HEK293 (cell line): ENCODE measurements around the gene KIF26B.

Experiments
- CTCF ChIA-PET: fragments of 350-600 bp; formaldehyde crosslinking; extraction: SDS; loops from one replicate; lab custom pipeline; 2021; ENCODE audit warnings: antibody characterized with exemption; lab: Yijun Ruan, JAX
- POLR2A ChIA-PET: fragments of 300-600 bp; formaldehyde crosslinking; extraction: SDS; loops from one replicate; lab custom pipeline; 2020; ENCODE audit warnings: antibody characterized with exemption, inconsistent platforms; lab: Yijun Ruan, JAX
- H3K27ac ChIP-seq: fragments of 200-500 bp; sonication (Bioruptor generic); 2 replicates; pipeline ENCODE4 v1.5.1; 2014; ENCODE audit warnings: low read depth, low read length, control low read depth, inconsistent platforms; ENCODE audit errors: extremely low read depth
- H3K36me3 ChIP-seq, 2 experiments: fragments of 200-500 bp in 1 of 2; sonication (Bioruptor generic) in 1 of 2; 1 replicate in 1 of 2; 2 replicates in 1 of 2; pipeline ENCODE4 v1.5.1; 2014 to 2017; ENCODE audit warnings: inconsistent platforms in 2 of 2, low read length in 2 of 2; ENCODE audit not compliant: control insufficient read depth in 2 of 2, insufficient read depth in 1 of 2
- H3K4me1 ChIP-seq: fragments of 200-500 bp; sonication (Bioruptor generic); 2 replicates; pipeline ENCODE4 v1.5.1; 2014; ENCODE audit warnings: mild to moderate bottlenecking, low read length, inconsistent platforms; ENCODE audit not compliant: control insufficient read depth, insufficient read depth
- H3K4me3 ChIP-seq: 2 replicates; pipeline ENCODE4 v1.5.1; 2011; ENCODE audit warnings: low read depth, mild to moderate bottlenecking, control low read depth, low read length, moderate library complexity
- H3K9me3 ChIP-seq: fragments of 200-500 bp; sonication (Bioruptor generic); 2 replicates; pipeline ENCODE4 v1.5.1; 2014; ENCODE audit warnings: low read depth, low read length, inconsistent platforms; ENCODE audit not compliant: control insufficient read depth, insufficient read depth
- GLI2 ChIP-seq: fragments of 450-650 bp; formaldehyde crosslinking; IDR thresholded peaks from 2 replicates; pipeline ENCODE4; 2017; ENCODE audit warnings: missing biosample characterization, missing genetic modification characterization, low read depth, borderline replicate concordance
- HOXC10 ChIP-seq: sonication (generic); formaldehyde crosslinking; IDR thresholded peaks from 2 replicates; pipeline ENCODE4 v1.8.1; 2023; ENCODE audit warnings: mild to moderate bottlenecking, missing genetic modification reagents
- KLF16 ChIP-seq: fragments of 450-650 bp; formaldehyde crosslinking; IDR thresholded peaks from 2 replicates; pipeline ENCODE4 v1.5.1; 2017; ENCODE audit warnings: missing biosample characterization, missing genetic modification characterization
- KLF7 ChIP-seq: fragments of 450-650 bp; formaldehyde crosslinking; IDR thresholded peaks from 2 replicates; pipeline ENCODE4 v1.5.1; 2016; ENCODE audit warnings: missing biosample characterization, missing genetic modification characterization, borderline replicate concordance
- OSR2 ChIP-seq: fragments of 450-650 bp; formaldehyde crosslinking; IDR thresholded peaks from 2 replicates; pipeline ENCODE4 v1.5.1; 2016; ENCODE audit warnings: missing biosample characterization, missing genetic modification characterization
- SALL2 ChIP-seq: fragments of 450-650 bp; formaldehyde crosslinking; IDR thresholded peaks from 2 replicates; pipeline ENCODE4 v1.5.0; 2017; ENCODE audit warnings: missing biosample characterization, mild to moderate bottlenecking, missing genetic modification characterization, borderline replicate concordance
- SETDB1 ChIP-seq: IDR thresholded peaks from one replicate; pipeline ENCODE4 v1.6.1; 2017; ENCODE audit warnings: mild to moderate bottlenecking, low read length, moderate library complexity, mixed read lengths; ENCODE audit not compliant: insufficient read length
- SP7 ChIP-seq: fragments of 450-650 bp; formaldehyde crosslinking; IDR thresholded peaks from 2 replicates; pipeline ENCODE4 v1.5.1; 2016; ENCODE audit warnings: missing biosample characterization, missing genetic modification characterization
- WT1 ChIP-seq: fragments of 450-650 bp; formaldehyde crosslinking; IDR thresholded peaks from 2 replicates; pipeline ENCODE4 v1.5.1; 2016; ENCODE audit warnings: missing biosample characterization, missing genetic modification characterization
- ZBTB1 ChIP-seq: fragments of 450-650 bp; formaldehyde crosslinking; IDR thresholded peaks from 2 replicates; pipeline ENCODE4 v1.5.1; 2016; ENCODE audit warnings: missing biosample characterization, missing genetic modification characterization
- ZNF184 ChIP-seq: fragments of 450-650 bp; IDR thresholded peaks from 2 replicates; pipeline ENCODE4 v1.5.1; 2018; ENCODE audit warnings: missing biosample characterization, mild to moderate bottlenecking, missing genetic modification characterization
- ZNF2 ChIP-seq: fragments of 450-650 bp; formaldehyde crosslinking; IDR thresholded peaks from 2 replicates; pipeline ENCODE4 v1.5.1; 2016; ENCODE audit warnings: missing biosample characterization, missing genetic modification characterization
- ZNF423 ChIP-seq: fragments of 450-650 bp; formaldehyde crosslinking; IDR thresholded peaks from 2 replicates; pipeline ENCODE4 v1.5.1; 2016; ENCODE audit warnings: missing biosample characterization, missing genetic modification characterization
- ZNF529 ChIP-seq: fragments of 450-650 bp; formaldehyde crosslinking; IDR thresholded peaks from 2 replicates; pipeline ENCODE4 v1.5.1; 2017; ENCODE audit warnings: missing genetic modification characterization, missing biosample characterization; ENCODE audit not compliant: insufficient replicate concordance
- ZNF555 ChIP-seq: fragments of 450-650 bp; formaldehyde crosslinking; conservative IDR thresholded peaks from 2 replicates; pipeline ENCODE4 v1.5.1; 2017; ENCODE audit warnings: missing biosample characterization, mild to moderate bottlenecking, missing genetic modification characterization, inconsistent platforms
- ZNF610 ChIP-seq: fragments of 450-650 bp; formaldehyde crosslinking; IDR thresholded peaks from 2 replicates; pipeline ENCODE4 v1.5.1; 2016; ENCODE audit warnings: missing biosample characterization, missing genetic modification characterization, borderline replicate concordance
- ZNF629 ChIP-seq: fragments of 450-650 bp; formaldehyde crosslinking; IDR thresholded peaks from 2 replicates; pipeline ENCODE4 v1.5.1; 2017; ENCODE audit warnings: missing biosample characterization, missing genetic modification characterization
- ZNF660 ChIP-seq: fragments of 450-650 bp; IDR thresholded peaks from 2 replicates; pipeline ENCODE4 v1.5.1; 2018; ENCODE audit warnings: missing biosample characterization, mild to moderate bottlenecking, missing genetic modification characterization
- ZNF707 ChIP-seq: fragments of 450-650 bp; formaldehyde crosslinking; IDR thresholded peaks from 2 replicates; pipeline ENCODE4 v1.5.1; 2016; ENCODE audit warnings: missing biosample characterization, missing genetic modification characterization
- ZNF791 ChIP-seq: fragments of 450-650 bp; formaldehyde crosslinking; IDR thresholded peaks from 2 replicates; pipeline ENCODE4 v1.5.1; 2016; ENCODE audit warnings: missing biosample characterization, missing genetic modification characterization
- TF ChIP-seq, protein P1 (sequence below): fragments of 450-650 bp; formaldehyde crosslinking; IDR thresholded peaks from 2 replicates; pipeline ENCODE4 v1.5.1; 2016; ENCODE audit warnings: missing biosample characterization, missing genetic modification characterization
- TF ChIP-seq, protein P2 (sequence below): fragments of 450-650 bp; formaldehyde crosslinking; IDR thresholded peaks from 2 replicates; pipeline ENCODE4 v1.5.1; 2016; ENCODE audit warnings: missing biosample characterization, missing genetic modification characterization
- TF ChIP-seq, protein P3 (sequence below): fragments of 450-650 bp; formaldehyde crosslinking; IDR thresholded peaks from 2 replicates; pipeline ENCODE4 v1.5.1; 2016; ENCODE audit warnings: missing biosample characterization, missing genetic modification characterization
- TF ChIP-seq, protein P4 (sequence below): fragments of 450-650 bp; formaldehyde crosslinking; IDR thresholded peaks from 2 replicates; pipeline ENCODE4 v1.5.1; 2016; ENCODE audit warnings: missing biosample characterization, missing genetic modification characterization, low read depth
- TF ChIP-seq, protein P5 (sequence below): fragments of 450-650 bp; formaldehyde crosslinking; IDR thresholded peaks from 2 replicates; pipeline ENCODE4 v1.5.1; 2016; ENCODE audit warnings: missing biosample characterization, missing genetic modification characterization
- TF ChIP-seq, protein P6 (sequence below): fragments of 450-650 bp; formaldehyde crosslinking; IDR thresholded peaks from 2 replicates; pipeline ENCODE4 v1.5.1; 2016; ENCODE audit warnings: missing biosample characterization, missing genetic modification characterization

The KIF26B gene

DNA sequence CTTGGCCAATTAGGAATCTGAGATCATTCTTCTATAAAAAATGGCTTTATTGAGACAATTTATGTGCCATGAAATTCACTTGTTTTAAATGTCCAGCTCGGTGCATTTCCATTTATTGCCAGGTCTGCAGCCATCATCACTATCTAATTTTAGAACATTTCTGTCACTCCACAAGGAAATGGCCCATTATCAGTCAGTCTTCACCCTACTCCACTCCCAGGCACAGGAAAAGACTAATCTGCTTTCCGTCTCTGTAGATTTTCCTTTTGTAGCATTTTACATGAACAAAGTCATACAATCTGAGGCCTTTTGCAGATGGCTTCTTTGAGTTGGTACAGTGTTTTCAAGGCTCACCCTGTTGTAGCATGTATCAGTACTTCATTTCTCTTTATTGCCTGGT, 27.2 kb downstream of the KIF26B start:
- CTCF ChIA-PET: interaction anchor here (0.5 kb wide), 1 partner anchor 123 kb away, joined by 4 read pairs; no protein-coding TSS in a partner anchor
- Histone ChIP-seq H3K36me3 (no peaks in the 10 kb centered on the region), H3K4me3 (no peak overlapping the region), H3K9me3 (no peaks in the 10 kb centered on the region), H3K4me1 (no peaks in the 10 kb centered on the region), H3K27ac (no peak overlapping the region)
- no peak for TF ChIP-seq ZNF791 (tag by site-specific recombination)
- no peak for TF ChIP-seq HOXC10 (CRISPR knock-in tag)
- no peak for TF ChIP-seq WT1 (tag by site-specific recombination)
- TF ChIP-seq ZNF555 (tag by site-specific recombination): no peak
- no peak for TF ChIP-seq ZNF629
- TF ChIP-seq, protein P1, sequence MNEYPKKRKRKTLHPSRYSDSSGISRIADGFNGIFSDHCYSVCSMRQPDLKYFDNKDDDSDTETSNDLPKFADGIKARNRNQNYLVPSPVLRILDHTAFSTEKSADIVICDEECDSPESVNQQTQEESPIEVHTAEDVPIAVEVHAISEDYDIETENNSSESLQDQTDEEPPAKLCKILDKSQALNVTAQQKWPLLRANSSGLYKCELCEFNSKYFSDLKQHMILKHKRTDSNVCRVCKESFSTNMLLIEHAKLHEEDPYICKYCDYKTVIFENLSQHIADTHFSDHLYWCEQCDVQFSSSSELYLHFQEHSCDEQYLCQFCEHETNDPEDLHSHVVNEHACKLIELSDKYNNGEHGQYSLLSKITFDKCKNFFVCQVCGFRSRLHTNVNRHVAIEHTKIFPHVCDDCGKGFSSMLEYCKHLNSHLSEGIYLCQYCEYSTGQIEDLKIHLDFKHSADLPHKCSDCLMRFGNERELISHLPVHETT: no peak
- no peak for TF ChIP-seq ZNF707 (tag by site-specific recombination)
- no peak for TF ChIP-seq OSR2
- TF ChIP-seq SP7 (tag by site-specific recombination): no peak
- TF ChIP-seq ZNF184 (tag by site-specific recombination): no peak
- POLR2A ChIA-PET: no interaction called here

DNA sequence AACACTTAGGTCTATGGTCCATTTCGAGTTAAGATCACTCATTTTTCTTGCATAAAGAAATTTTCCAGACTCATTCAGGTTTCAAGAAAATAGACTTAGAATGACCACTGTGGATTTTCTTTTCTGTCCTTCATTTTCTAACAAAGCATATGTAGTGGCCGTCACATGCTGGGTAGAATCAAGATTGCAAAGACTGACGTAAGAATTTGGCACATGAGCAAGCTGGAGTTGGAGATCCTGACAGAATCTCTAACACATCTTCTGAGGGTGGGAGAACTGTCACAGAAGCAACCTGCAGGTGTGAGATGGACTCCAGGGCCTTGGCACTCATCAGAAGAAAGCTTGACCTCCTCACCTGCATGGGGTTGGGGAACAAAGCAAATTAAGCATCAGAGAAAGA, 28.6 kb downstream of the KIF26B start:
- Histone ChIP-seq H3K4me3 (no peak overlapping the region), H3K36me3 (no peaks in the 10 kb centered on the region), H3K27ac (no peak overlapping the region), H3K9me3 (no peaks in the 10 kb centered on the region), H3K4me1 (no peaks in the 10 kb centered on the region)
- POLR2A ChIA-PET: no interaction called here
- CTCF ChIA-PET: no interaction called here
- TF ChIP-seq, protein P2, sequence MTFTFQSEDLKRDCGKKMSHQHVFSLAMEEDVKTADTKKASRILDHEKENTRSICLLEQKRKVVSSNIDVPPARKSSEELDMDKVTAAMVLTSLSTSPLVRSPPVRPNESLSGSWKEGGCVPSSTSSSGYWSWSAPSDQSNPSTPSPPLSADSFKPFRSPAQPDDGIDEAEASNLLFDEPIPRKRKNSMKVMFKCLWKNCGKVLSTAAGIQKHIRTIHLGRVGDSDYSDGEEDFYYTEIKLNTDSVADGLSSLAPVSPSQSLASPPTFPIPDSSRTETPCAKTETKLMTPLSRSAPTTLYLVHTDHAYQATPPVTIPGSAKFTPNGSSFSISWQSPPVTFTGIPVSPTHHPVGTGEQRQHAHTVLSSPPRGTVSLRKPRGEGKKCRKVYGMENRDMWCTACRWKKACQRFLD (tag by site-specific recombination): no peak
- TF ChIP-seq, protein P3, sequence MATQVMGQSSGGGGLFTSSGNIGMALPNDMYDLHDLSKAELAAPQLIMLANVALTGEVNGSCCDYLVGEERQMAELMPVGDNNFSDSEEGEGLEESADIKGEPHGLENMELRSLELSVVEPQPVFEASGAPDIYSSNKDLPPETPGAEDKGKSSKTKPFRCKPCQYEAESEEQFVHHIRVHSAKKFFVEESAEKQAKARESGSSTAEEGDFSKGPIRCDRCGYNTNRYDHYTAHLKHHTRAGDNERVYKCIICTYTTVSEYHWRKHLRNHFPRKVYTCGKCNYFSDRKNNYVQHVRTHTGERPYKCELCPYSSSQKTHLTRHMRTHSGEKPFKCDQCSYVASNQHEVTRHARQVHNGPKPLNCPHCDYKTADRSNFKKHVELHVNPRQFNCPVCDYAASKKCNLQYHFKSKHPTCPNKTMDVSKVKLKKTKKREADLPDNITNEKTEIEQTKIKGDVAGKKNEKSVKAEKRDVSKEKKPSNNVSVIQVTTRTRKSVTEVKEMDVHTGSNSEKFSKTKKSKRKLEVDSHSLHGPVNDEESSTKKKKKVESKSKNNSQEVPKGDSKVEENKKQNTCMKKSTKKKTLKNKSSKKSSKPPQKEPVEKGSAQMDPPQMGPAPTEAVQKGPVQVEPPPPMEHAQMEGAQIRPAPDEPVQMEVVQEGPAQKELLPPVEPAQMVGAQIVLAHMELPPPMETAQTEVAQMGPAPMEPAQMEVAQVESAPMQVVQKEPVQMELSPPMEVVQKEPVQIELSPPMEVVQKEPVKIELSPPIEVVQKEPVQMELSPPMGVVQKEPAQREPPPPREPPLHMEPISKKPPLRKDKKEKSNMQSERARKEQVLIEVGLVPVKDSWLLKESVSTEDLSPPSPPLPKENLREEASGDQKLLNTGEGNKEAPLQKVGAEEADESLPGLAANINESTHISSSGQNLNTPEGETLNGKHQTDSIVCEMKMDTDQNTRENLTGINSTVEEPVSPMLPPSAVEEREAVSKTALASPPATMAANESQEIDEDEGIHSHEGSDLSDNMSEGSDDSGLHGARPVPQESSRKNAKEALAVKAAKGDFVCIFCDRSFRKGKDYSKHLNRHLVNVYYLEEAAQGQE: no peak
- TF ChIP-seq ZNF529 (tag by site-specific recombination) (no peak), ZNF423 (no peak), SALL2 (tag by site-specific recombination) (no peak), ZBTB1 (tag by site-specific recombination) (no peak), ZNF610 (tag by site-specific recombination) (no peak), KLF16 (no peak), ZNF660 (tag by site-specific recombination) (no peak), KLF7 (tag by site-specific recombination) (no peak), GLI2 (no peak), SETDB1 (no peak), ZNF2 (tag by site-specific recombination) (no peak)
- TF ChIP-seq, protein P4, sequence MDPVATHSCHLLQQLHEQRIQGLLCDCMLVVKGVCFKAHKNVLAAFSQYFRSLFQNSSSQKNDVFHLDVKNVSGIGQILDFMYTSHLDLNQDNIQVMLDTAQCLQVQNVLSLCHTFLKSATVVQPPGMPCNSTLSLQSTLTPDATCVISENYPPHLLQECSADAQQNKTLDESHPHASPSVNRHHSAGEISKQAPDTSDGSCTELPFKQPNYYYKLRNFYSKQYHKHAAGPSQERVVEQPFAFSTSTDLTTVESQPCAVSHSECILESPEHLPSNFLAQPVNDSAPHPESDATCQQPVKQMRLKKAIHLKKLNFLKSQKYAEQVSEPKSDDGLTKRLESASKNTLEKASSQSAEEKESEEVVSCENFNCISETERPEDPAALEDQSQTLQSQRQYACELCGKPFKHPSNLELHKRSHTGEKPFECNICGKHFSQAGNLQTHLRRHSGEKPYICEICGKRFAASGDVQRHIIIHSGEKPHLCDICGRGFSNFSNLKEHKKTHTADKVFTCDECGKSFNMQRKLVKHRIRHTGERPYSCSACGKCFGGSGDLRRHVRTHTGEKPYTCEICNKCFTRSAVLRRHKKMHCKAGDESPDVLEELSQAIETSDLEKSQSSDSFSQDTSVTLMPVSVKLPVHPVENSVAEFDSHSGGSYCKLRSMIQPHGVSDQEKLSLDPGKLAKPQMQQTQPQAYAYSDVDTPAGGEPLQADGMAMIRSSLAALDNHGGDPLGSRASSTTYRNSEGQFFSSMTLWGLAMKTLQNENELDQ (tag by site-specific recombination): no peak
- TF ChIP-seq, protein P5, sequence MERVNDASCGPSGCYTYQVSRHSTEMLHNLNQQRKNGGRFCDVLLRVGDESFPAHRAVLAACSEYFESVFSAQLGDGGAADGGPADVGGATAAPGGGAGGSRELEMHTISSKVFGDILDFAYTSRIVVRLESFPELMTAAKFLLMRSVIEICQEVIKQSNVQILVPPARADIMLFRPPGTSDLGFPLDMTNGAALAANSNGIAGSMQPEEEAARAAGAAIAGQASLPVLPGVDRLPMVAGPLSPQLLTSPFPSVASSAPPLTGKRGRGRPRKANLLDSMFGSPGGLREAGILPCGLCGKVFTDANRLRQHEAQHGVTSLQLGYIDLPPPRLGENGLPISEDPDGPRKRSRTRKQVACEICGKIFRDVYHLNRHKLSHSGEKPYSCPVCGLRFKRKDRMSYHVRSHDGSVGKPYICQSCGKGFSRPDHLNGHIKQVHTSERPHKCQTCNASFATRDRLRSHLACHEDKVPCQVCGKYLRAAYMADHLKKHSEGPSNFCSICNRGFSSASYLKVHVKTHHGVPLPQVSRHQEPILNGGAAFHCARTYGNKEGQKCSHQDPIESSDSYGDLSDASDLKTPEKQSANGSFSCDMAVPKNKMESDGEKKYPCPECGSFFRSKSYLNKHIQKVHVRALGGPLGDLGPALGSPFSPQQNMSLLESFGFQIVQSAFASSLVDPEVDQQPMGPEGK: no peak
- TF ChIP-seq, protein P6, sequence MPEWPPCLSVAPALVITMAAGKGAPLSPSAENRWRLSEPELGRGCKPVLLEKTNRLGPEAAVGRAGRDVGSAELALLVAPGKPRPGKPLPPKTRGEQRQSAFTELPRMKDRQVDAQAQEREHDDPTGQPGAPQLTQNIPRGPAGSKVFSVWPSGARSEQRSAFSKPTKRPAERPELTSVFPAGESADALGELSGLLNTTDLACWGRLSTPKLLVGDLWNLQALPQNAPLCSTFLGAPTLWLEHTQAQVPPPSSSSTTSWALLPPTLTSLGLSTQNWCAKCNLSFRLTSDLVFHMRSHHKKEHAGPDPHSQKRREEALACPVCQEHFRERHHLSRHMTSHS: no peak
